CD4-positive, alpha-beta memory T cell (primary cell): Measurements from ENCODE around the gene C17orf114.
A peak's percentile ranks its signal among the peaks of the same experiment; 100 is the strongest.

Experiments
- CTCF ChIA-PET: fragments of 350-600 bp; sonication (Branson Sonifier 250); formaldehyde crosslinking; loops from one replicate; lab custom pipeline; 2021; ENCODE audit warnings: inconsistent platforms; ENCODE audit not compliant: partially characterized antibody; lab: Charles Lee
- POLR2A ChIA-PET: fragments of 350-600 bp; sonication (Branson Sonifier 250); formaldehyde crosslinking; loops from one replicate; lab custom pipeline; 2021; ENCODE audit not compliant: partially characterized antibody; lab: Charles Lee
- DNase-seq, 5 donors: peaks; one replicate each; pipeline versions ENCODE4 v3.0.0 to v3.0.0-alpha.2; 2020 to 2022; ENCODE audit warnings: mixed read lengths in 1 of 5
- H3K27ac ChIP-seq: one replicate; pipeline ENCODE4 v1.7.0; 2013; ENCODE audit warnings: low read depth, low read length
- H3K27me3 ChIP-seq: 2 replicates; pipeline ENCODE4 v1.7.0; 2013; ENCODE audit warnings: mild to moderate bottlenecking, low read length, moderate library complexity; ENCODE audit not compliant: insufficient read depth
- H3K36me3 ChIP-seq: 2 replicates; pipeline ENCODE4 v1.7.0; 2013; ENCODE audit warnings: mild to moderate bottlenecking, low read length, moderate library complexity; ENCODE audit not compliant: insufficient read depth
- H3K4me1 ChIP-seq: 2 replicates; pipeline ENCODE4 v1.7.0; 2013; ENCODE audit warnings: mild to moderate bottlenecking, low read length, moderate library complexity; ENCODE audit not compliant: insufficient read depth
- H3K4me3 ChIP-seq, 2 donors: one replicate each; pipeline ENCODE4 v1.7.0; 2013; ENCODE audit warnings: low read length in 2 of 2, mild to moderate bottlenecking in 1 of 2
- H3K9me3 ChIP-seq, 2 donors: one replicate each; pipeline ENCODE4 v1.7.0; 2013; ENCODE audit warnings: low read length in 2 of 2, control low read depth in 1 of 2; ENCODE audit not compliant: control insufficient read depth in 1 of 2
- H3K27ac Mint-ChIP-seq, 7 donors: one replicate each; pipeline ENCODE4 v1.8.0; 2020 to 2021; ENCODE audit warnings: mixed read lengths in 7 of 7, mild to moderate bottlenecking in 6 of 7, inconsistent platforms in 3 of 7, moderate library complexity in 3 of 7
- H3K27me3 Mint-ChIP-seq, 2 donors: one replicate each; pipeline ENCODE4 v1.8.0; 2020 to 2021; ENCODE audit warnings: mixed read lengths in 2 of 2
- H3K36me3 Mint-ChIP-seq, 2 donors: one replicate each; pipeline ENCODE4 v1.8.0; 2020 to 2021; ENCODE audit warnings: mixed read lengths in 2 of 2, inconsistent platforms in 1 of 2, mild to moderate bottlenecking in 1 of 2
- H3K4me1 Mint-ChIP-seq, 4 donors: one replicate each; pipeline ENCODE4 v1.8.0; 2020 to 2021; ENCODE audit warnings: mixed read lengths in 4 of 4, mild to moderate bottlenecking in 1 of 4
- H3K4me3 Mint-ChIP-seq, 8 donors: one replicate each; pipeline ENCODE4 v1.8.0; 2020 to 2021; ENCODE audit warnings: mixed read lengths in 8 of 8, mild to moderate bottlenecking in 7 of 8, moderate library complexity in 6 of 8, inconsistent platforms in 3 of 8
- H3K9me3 Mint-ChIP-seq, 8 donors: one replicate each; pipeline ENCODE4 v1.8.0; 2020 to 2021; ENCODE audit warnings: mixed read lengths in 8 of 8, mild to moderate bottlenecking in 5 of 8, inconsistent platforms in 3 of 8, moderate library complexity in 1 of 8
- intact Hi-C: fragments of 100-400 bp; cut with micrococcal nuclease; formaldehyde crosslinking; loops from one replicate; pipeline ENCODE4 v1.15.1; 2023

Gene C17orf114

GRCh38 chr17:4768298-4768697 lies 33.8 kb downstream of the C17orf114 start:
- H3K36me3 Mint-ChIP-seq = no peaks in the 10 kb centered on the region
- peaks cover 2 to 6% of the 10 kb centered on the region in 2 donors for H3K27me3 Mint-ChIP-seq
- intact Hi-C loops = no loop called here
- no peak for DNase-seq
- H3K27ac Mint-ChIP-seq = peak overlapping the region in 1 of 7 donors; percentile 28
- Histone ChIP-seq H3K27ac (no peak overlapping the region), H3K27me3 (no peaks in the 10 kb centered on the region), H3K9me3 (no peaks in the 10 kb centered on the region), H3K4me1 (peaks cover 7% of the 10 kb centered on the region), H3K4me3 (no peak overlapping the region), H3K36me3 (no peaks in the 10 kb centered on the region)
- ChIA-PET POLR2A (no interaction called here), CTCF (no interaction called here)
- no peaks in the 10 kb centered on the region for H3K9me3 Mint-ChIP-seq
- H3K4me1 Mint-ChIP-seq = peaks cover 7 to 11% (median 8%) of the 10 kb centered on the region in 4 donors
- no peak overlapping the region for H3K4me3 Mint-ChIP-seq

GRCh38 chr17:4766723-4767122 lies 35.4 kb downstream of the C17orf114 start:
- no peak for DNase-seq
- no peak overlapping the region for H3K27ac Mint-ChIP-seq
- no peak overlapping the region for H3K27ac ChIP-seq
- ChIA-PET CTCF (no interaction called here), POLR2A (no interaction called here)
- no peaks in the 10 kb centered on the region for H3K9me3 Mint-ChIP-seq
- no peak overlapping the region for H3K4me3 ChIP-seq
- no peak overlapping the region for H3K4me3 Mint-ChIP-seq
- H3K27me3 ChIP-seq = no peaks in the 10 kb centered on the region
- peaks cover 5 to 6% of the 10 kb centered on the region in 2 donors for H3K27me3 Mint-ChIP-seq
- no peaks in the 10 kb centered on the region for H3K36me3 ChIP-seq
- peaks cover 4 to 9% (median 6%) of the 10 kb centered on the region in 4 donors for H3K4me1 Mint-ChIP-seq
- intact Hi-C loops = no loop called here
- H3K9me3 ChIP-seq = no peaks in the 10 kb centered on the region
- no peaks in the 10 kb centered on the region for H3K36me3 Mint-ChIP-seq
- H3K4me1 ChIP-seq = peaks cover 6% of the 10 kb centered on the region

- intact Hi-C loops = no loop called here
Observed at GRCh38 chr17:4766201-4766600, 35.9 kb downstream of the C17orf114 start.

GRCh38 chr17:4764595-4764994 lies 37.5 kb downstream of the C17orf114 start:
- intact Hi-C loops = no loop called here
- Mint-ChIP-seq H3K4me3 (no peak overlapping the region), H3K27me3 (peaks cover 5 to 6% of the 10 kb centered on the region in 2 donors), H3K27ac (no peak overlapping the region), H3K9me3 (no peaks in the 10 kb centered on the region), H3K4me1 (peaks cover 0 to 1% (median 0%) of the 10 kb centered on the region in 4 donors), H3K36me3 (no peaks in the 10 kb centered on the region)
- ChIA-PET POLR2A (no interaction called here), CTCF (no interaction called here)
- H3K36me3 ChIP-seq = no peaks in the 10 kb centered on the region
- DNase-seq = no peak
- H3K27ac ChIP-seq = no peak overlapping the region
- no peaks in the 10 kb centered on the region for H3K9me3 ChIP-seq
- H3K4me3 ChIP-seq = no peak overlapping the region
- no peaks in the 10 kb centered on the region for H3K4me1 ChIP-seq
- no peaks in the 10 kb centered on the region for H3K27me3 ChIP-seq

More at GRCh38 chr17:4766201-4766600, 35.9 kb downstream of the C17orf114 start:
- ChIA-PET CTCF (no interaction called here), POLR2A (no interaction called here)
- Histone ChIP-seq H3K9me3 (no peaks in the 10 kb centered on the region), H3K4me3 (no peak overlapping the region), H3K4me1 (peaks cover under 1% of the 10 kb centered on the region), H3K27me3 (no peaks in the 10 kb centered on the region), H3K36me3 (no peaks in the 10 kb centered on the region), H3K27ac (no peak overlapping the region)
- H3K4me3 Mint-ChIP-seq = no peak overlapping the region
- no peak for DNase-seq
- H3K36me3 Mint-ChIP-seq = no peaks in the 10 kb centered on the region
- no peak overlapping the region for H3K27ac Mint-ChIP-seq
- H3K9me3 Mint-ChIP-seq = no peaks in the 10 kb centered on the region
- peaks cover 5 to 6% of the 10 kb centered on the region in 2 donors for H3K27me3 Mint-ChIP-seq
- peaks cover 0 to 4% (median 2%) of the 10 kb centered on the region in 4 donors for H3K4me1 Mint-ChIP-seq

- Histone ChIP-seq H3K4me3 (no peak overlapping the region), H3K9me3 (no peaks in the 10 kb centered on the region), H3K27ac (no peak overlapping the region), H3K36me3 (no peaks in the 10 kb centered on the region), H3K27me3 (no peaks in the 10 kb centered on the region), H3K4me1 (no peaks in the 10 kb centered on the region)
- H3K36me3 Mint-ChIP-seq = no peaks in the 10 kb centered on the region
- no peaks in the 10 kb centered on the region for H3K9me3 Mint-ChIP-seq
- DNase-seq = no peak
- peaks cover 0 to 1% (median 0%) of the 10 kb centered on the region in 4 donors for H3K4me1 Mint-ChIP-seq
- H3K27me3 Mint-ChIP-seq = peaks cover 8 to 13% of the 10 kb centered on the region in 2 donors
- no peak overlapping the region for H3K27ac Mint-ChIP-seq
- ChIA-PET CTCF (no interaction called here), POLR2A (no interaction called here)
- H3K4me3 Mint-ChIP-seq = no peak overlapping the region
- intact Hi-C loops = no loop called here
Observed at GRCh38 chr17:4759776-4760236, 42.3 kb downstream of the C17orf114 start.

- H3K4me3 Mint-ChIP-seq = no peak overlapping the region
- no peak for DNase-seq
- POLR2A ChIA-PET = interaction anchor here (0.6 kb wide), 1 partner anchor 168 kb away, joined by 4 read pairs; no protein-coding TSS in a partner anchor
- no peaks in the 10 kb centered on the region for H3K9me3 Mint-ChIP-seq
- intact Hi-C loops = no loop called here
- peaks cover 13 to 21% of the 10 kb centered on the region in 2 donors for H3K27me3 Mint-ChIP-seq
- H3K27me3 ChIP-seq = no peaks in the 10 kb centered on the region
- peaks cover 1 to 4% (median 2%) of the 10 kb centered on the region in 4 donors for H3K4me1 Mint-ChIP-seq
- no peaks in the 10 kb centered on the region for H3K9me3 ChIP-seq
- peaks cover 3% of the 10 kb centered on the region for H3K4me1 ChIP-seq
- CTCF ChIA-PET = no interaction called here
- no peaks in the 10 kb centered on the region for H3K36me3 Mint-ChIP-seq
- peak overlapping the region in 1 of 7 donors; percentile 0 for H3K27ac Mint-ChIP-seq
- H3K27ac ChIP-seq = no peak overlapping the region
- H3K36me3 ChIP-seq = no peaks in the 10 kb centered on the region
- no peak overlapping the region for H3K4me3 ChIP-seq
Observed at GRCh38 chr17:4753392-4753791, 48.7 kb downstream of the C17orf114 start.

GRCh38 chr17:4751932-4752331 lies 50.2 kb downstream of the C17orf114 start:
- POLR2A ChIA-PET = no interaction called here

More at GRCh38 chr17:4751932-4752331, 50.2 kb downstream of the C17orf114 start:
- no peak overlapping the region for H3K27ac ChIP-seq
- Mint-ChIP-seq H3K4me3 (no peak overlapping the region), H3K36me3 (no peaks in the 10 kb centered on the region), H3K27me3 (peaks cover 13 to 19% of the 10 kb centered on the region in 2 donors), H3K9me3 (no peaks in the 10 kb centered on the region), H3K27ac (peak overlapping the region in 1 of 7 donors; percentile 14), H3K4me1 (peaks cover 7 to 14% (median 11%) of the 10 kb centered on the region in 4 donors)
- no peaks in the 10 kb centered on the region for H3K9me3 ChIP-seq
- CTCF ChIA-PET = no interaction called here
- H3K4me3 ChIP-seq = no peak overlapping the region
- DNase-seq = no peak
- H3K36me3 ChIP-seq = no peaks in the 10 kb centered on the region
- H3K27me3 ChIP-seq = no peaks in the 10 kb centered on the region
- H3K4me1 ChIP-seq = peaks cover 16% of the 10 kb centered on the region
- intact Hi-C loops = no loop called here
